Transverse colon (tissue), 4 donors: ENCODE results near the gene SLC22A14.

ENCODE experiments used
- POLR2A ChIP-seq: fragments of 450-650 bp; IDR thresholded peaks from one replicate; pipeline ENCODE4 v1.6.1; 2016; ENCODE audit warnings: antibody characterized with exemption, mild to moderate bottlenecking, moderate library complexity
- POLR2AphosphoS5 ChIP-seq, 3 donors: sonication (generic); formaldehyde crosslinking; IDR thresholded peaks; one replicate each; pipeline ENCODE4 v1.6.1; 2016; ENCODE audit warnings: antibody characterized with exemption in 3 of 3
- TF ChIP-seq, protein P1 (sequence below), 5 experiments: fragments of 200-600 bp in 3 of 5; fragments of 450-650 bp in 2 of 5; sonication (generic) in 3 of 5; IDR thresholded peaks; 1 replicate in 2 of 5; 2 replicates in 3 of 5; pipeline ENCODE4 v1.5.1; 2016 to 2017; ENCODE audit warnings: antibody characterized with exemption in 5 of 5, inconsistent platforms in 3 of 5, mild to moderate bottlenecking in 2 of 5, moderate library complexity in 1 of 5

DNA sequence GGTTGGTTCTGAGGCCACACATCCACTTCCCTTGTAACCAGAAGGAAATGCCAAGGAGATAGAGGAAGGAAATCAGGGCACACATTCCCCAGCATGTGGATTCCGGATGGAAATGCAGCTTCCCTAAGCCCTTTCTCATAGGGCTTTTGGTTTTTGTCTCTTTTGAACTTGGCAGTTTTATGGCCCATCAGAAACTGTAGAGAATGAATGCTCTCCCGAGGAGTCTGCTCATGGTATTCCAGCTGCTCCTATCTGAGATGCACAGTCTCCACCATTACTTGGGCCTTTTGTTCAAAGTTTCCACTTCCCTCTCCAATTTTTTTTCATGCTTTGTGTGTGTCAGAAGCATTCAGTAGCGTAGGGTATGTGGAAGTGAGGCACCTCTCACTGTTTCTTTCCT, 85.7 kb downstream of the SLC22A14 start:
- TF ChIP-seq, protein P1, sequence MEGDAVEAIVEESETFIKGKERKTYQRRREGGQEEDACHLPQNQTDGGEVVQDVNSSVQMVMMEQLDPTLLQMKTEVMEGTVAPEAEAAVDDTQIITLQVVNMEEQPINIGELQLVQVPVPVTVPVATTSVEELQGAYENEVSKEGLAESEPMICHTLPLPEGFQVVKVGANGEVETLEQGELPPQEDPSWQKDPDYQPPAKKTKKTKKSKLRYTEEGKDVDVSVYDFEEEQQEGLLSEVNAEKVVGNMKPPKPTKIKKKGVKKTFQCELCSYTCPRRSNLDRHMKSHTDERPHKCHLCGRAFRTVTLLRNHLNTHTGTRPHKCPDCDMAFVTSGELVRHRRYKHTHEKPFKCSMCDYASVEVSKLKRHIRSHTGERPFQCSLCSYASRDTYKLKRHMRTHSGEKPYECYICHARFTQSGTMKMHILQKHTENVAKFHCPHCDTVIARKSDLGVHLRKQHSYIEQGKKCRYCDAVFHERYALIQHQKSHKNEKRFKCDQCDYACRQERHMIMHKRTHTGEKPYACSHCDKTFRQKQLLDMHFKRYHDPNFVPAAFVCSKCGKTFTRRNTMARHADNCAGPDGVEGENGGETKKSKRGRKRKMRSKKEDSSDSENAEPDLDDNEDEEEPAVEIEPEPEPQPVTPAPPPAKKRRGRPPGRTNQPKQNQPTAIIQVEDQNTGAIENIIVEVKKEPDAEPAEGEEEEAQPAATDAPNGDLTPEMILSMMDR (IDR thresholded peaks at IDR 0.05), result no peak
- TF ChIP-seq POLR2AphosphoS5 (IDR thresholded peaks at IDR 0.05) (no peak), POLR2A (no peak)
